H1 (cell line): Measurements from ENCODE around the gene PPP2R2B. TPM values are rescaled to one million over a fixed set of nuclear protein-coding genes. Genes with fewer than 3 reads are reported as not detected.

ENCODE experiments used
- BRCA1 ChIP-seq: IDR thresholded peaks from 2 replicates; pipeline ENCODE4 v1.6.1; 2012; ENCODE audit warnings: low read depth, low read length, improper control_type of control experiment
- CTBP2 ChIP-seq: IDR thresholded peaks from 2 replicates; pipeline ENCODE4 v1.7.0; 2011; ENCODE audit warnings: borderline replicate concordance, mild to moderate bottlenecking, moderate library complexity, mixed read lengths, low read length; ENCODE audit not compliant: insufficient read depth, insufficient read length
- EGR1 ChIP-seq: IDR thresholded peaks from 2 replicates; pipeline ENCODE4 v1.6.1; 2011; ENCODE audit warnings: low read depth, low read length, borderline replicate concordance
- EZH2 ChIP-seq: fragments of 200-600 bp; sonication (generic); IDR thresholded peaks from 2 replicates; pipeline ENCODE4 v1.7.1; 2012; ENCODE audit warnings: low read depth, mild to moderate bottlenecking, moderate library complexity, low read length, inconsistent platforms; ENCODE audit not compliant: severe bottlenecking
- FOSL1 ChIP-seq: IDR thresholded peaks from 2 replicates; pipeline ENCODE4 v1.6.1; 2011; ENCODE audit warnings: mild to moderate bottlenecking, low read depth, low read length, moderate library complexity; ENCODE audit not compliant: insufficient read depth
- GABPA ChIP-seq: IDR thresholded peaks from 2 replicates; pipeline ENCODE4 v1.6.1; 2011; ENCODE audit warnings: mild to moderate bottlenecking, low read length, moderate library complexity, borderline replicate concordance; ENCODE audit not compliant: insufficient read depth
- HDAC6 ChIP-seq: IDR thresholded peaks from one replicate; pipeline ENCODE4 v1.7.1; 2012; ENCODE audit warnings: low read depth, mild to moderate bottlenecking, inconsistent platforms, low read length, moderate library complexity
- JUN ChIP-seq: IDR thresholded peaks from 2 replicates; pipeline ENCODE4 v1.6.1; 2011; ENCODE audit warnings: low read depth, mild to moderate bottlenecking, improper control_type of control experiment, low read length
- JUND ChIP-seq: IDR thresholded peaks from 2 replicates; pipeline ENCODE4 v1.6.1; 2011; ENCODE audit warnings: mild to moderate bottlenecking, improper control_type of control experiment, low read length
- NRF1 ChIP-seq: IDR thresholded peaks from 2 replicates; pipeline ENCODE4 v1.6.1; 2011; ENCODE audit warnings: mild to moderate bottlenecking, low read depth, low read length, improper control_type of control experiment
- PHF8 ChIP-seq: fragments of 200-600 bp; sonication (generic); conservative IDR thresholded peaks from 2 replicates; pipeline ENCODE4 v1.7.1; 2012; ENCODE audit warnings: low read depth, mild to moderate bottlenecking, inconsistent platforms, low read length, moderate library complexity
- RBBP5 ChIP-seq: IDR thresholded peaks from 2 replicates; pipeline ENCODE4 v1.7.1; 2012; ENCODE audit warnings: low read depth, mild to moderate bottlenecking, inconsistent platforms, low read length, moderate library complexity, borderline replicate concordance
- RFX5 ChIP-seq: IDR thresholded peaks from 2 replicates; pipeline ENCODE4 v1.6.1; 2011; ENCODE audit warnings: low read depth, low read length, improper control_type of control experiment, borderline replicate concordance
- RXRA ChIP-seq: IDR thresholded peaks from 2 replicates; pipeline ENCODE4 v1.6.1; 2011; ENCODE audit warnings: low read depth, mild to moderate bottlenecking, low read length, moderate library complexity; ENCODE audit not compliant: insufficient read depth
- SIRT6 ChIP-seq: IDR thresholded peaks from one replicate; pipeline ENCODE4 v1.7.1; 2012; ENCODE audit warnings: low read length, inconsistent platforms
- SP1 ChIP-seq: IDR thresholded peaks from 2 replicates; pipeline ENCODE4 v1.6.1; 2011; ENCODE audit warnings: low read depth, low read length
- SUZ12 ChIP-seq: fragments of 200-600 bp; sonication (generic); IDR thresholded peaks from 2 replicates; pipeline ENCODE4 v1.6.1; 2012; ENCODE audit warnings: mild to moderate bottlenecking, inconsistent platforms, low read length, moderate library complexity, mixed read lengths
- TCF12 ChIP-seq: IDR thresholded peaks from 2 replicates; pipeline ENCODE4 v1.6.1; 2011; ENCODE audit warnings: low read depth, mild to moderate bottlenecking, low read length
- polyA plus RNA-seq, 7 experiments: library from polyadenylated mRNA; depleted of rRNA in 3 of 7; stranded (reverse) in 5 of 7; unstranded in 2 of 7; fragments of >200 nt in 5 of 7; fragments of 200-250 nt in 2 of 7; gene quantifications; 1 replicate in 5 of 7; 2 replicates in 1 of 7; 4 replicates in 1 of 7; pipeline versions ENCODE4 v1.2.1 to v1.2.3, GENCODE V29; 2011 to 2013; ENCODE audit warnings: missing spikeins in 2 of 7, mixed read lengths in 2 of 7
- total RNA-seq: library from RNA; stranded (reverse); fragmentation: NEBNext Ultra II Directional; extraction: Animal tissue kit (Norgen Biotek cat#: 25700); gene quantifications from 2 replicates; pipeline ENCODE4 v1.2.1, GENCODE V29; 2021
- TF ChIP-seq, protein P1 (sequence below): IDR thresholded peaks from 2 replicates; pipeline ENCODE4 v1.6.1; 2012; ENCODE audit warnings: inconsistent platforms
- TF ChIP-seq, protein P2 (sequence below), 3 experiments: IDR thresholded peaks; 1 replicate in 2 of 3; 2 replicates in 1 of 3; pipeline versions ENCODE4 v1.5.1 to v1.6.1; 2011; ENCODE audit warnings: low read length in 3 of 3, mild to moderate bottlenecking in 3 of 3, inconsistent platforms in 2 of 3, low read depth in 1 of 3, moderate library complexity in 1 of 3; ENCODE audit not compliant: insufficient read depth in 1 of 3; ENCODE audit errors: control extremely low read depth in 1 of 3
- TF ChIP-seq, protein P3 (sequence below): IDR thresholded peaks from 2 replicates; pipeline ENCODE4 v1.6.1; 2011; ENCODE audit warnings: low read depth, mild to moderate bottlenecking, low read length; ENCODE audit not compliant: insufficient read depth

PPP2R2B gene
- total and polyA plus RNA-seq, 2 of the 8 experiments (the other 6 are each of a cell fraction or from before 2014, with no cell fraction given): 21.1 to 37.1 TPM

DNA sequence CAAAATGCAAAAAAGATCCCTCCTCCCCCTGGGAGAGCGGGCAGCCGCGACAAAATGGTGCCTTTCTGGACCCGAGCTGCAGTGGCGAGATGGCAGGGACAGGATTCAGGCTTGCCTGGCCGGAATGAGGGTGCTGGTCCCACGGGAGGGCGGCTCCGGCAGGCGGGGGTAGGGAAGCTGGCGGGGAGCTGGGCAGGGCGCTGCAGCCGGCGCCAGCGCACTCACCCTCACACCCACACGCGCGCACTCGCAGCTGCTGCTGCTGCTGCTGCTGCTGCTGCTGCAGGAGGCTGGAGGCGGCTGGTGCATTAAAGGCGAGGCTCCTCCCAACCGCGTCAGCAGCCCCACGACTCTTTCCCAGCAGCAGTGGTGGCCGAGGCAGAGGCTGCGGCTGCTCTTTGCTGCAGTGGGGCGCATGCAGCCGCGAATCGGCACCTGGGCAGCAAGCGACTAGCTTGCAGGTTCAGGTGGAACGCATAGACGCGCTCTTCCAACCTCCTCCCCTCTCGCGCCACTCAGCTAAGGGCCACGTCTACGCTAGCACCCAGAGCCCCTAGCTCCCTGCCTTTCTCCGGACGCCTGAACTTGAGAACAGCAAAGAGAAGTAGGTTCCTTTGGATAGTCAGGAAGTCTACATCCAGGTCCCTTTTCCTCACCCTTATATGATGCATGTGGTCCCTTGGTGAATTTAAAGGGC lies at the start of gene PPP2R2B (continued):
- TF ChIP-seq SP1: no peak
- TF ChIP-seq JUN: no peak
- TF ChIP-seq TCF12: no peak
- TF ChIP-seq CTBP2: no peak
- TF ChIP-seq EGR1: peak; percentile 49; the same call in 1 of the 2 replicates
- TF ChIP-seq NRF1: no peak
- TF ChIP-seq, protein P1, sequence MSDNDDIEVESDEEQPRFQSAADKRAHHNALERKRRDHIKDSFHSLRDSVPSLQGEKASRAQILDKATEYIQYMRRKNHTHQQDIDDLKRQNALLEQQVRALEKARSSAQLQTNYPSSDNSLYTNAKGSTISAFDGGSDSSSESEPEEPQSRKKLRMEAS: no peak
- TF ChIP-seq, protein P2, sequence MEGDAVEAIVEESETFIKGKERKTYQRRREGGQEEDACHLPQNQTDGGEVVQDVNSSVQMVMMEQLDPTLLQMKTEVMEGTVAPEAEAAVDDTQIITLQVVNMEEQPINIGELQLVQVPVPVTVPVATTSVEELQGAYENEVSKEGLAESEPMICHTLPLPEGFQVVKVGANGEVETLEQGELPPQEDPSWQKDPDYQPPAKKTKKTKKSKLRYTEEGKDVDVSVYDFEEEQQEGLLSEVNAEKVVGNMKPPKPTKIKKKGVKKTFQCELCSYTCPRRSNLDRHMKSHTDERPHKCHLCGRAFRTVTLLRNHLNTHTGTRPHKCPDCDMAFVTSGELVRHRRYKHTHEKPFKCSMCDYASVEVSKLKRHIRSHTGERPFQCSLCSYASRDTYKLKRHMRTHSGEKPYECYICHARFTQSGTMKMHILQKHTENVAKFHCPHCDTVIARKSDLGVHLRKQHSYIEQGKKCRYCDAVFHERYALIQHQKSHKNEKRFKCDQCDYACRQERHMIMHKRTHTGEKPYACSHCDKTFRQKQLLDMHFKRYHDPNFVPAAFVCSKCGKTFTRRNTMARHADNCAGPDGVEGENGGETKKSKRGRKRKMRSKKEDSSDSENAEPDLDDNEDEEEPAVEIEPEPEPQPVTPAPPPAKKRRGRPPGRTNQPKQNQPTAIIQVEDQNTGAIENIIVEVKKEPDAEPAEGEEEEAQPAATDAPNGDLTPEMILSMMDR (IDR thresholded peaks at IDR 0.05; ENCODE audit: control extremely low read depth in 1 of 3, insufficient read depth in 1 of 3, low read depth in 1 of 3, low read length in 3 of 3): no peak
- no peak for TF ChIP-seq RXRA
- TF ChIP-seq PHF8: peak; percentile 54; the same call in 1 of the 2 replicates
- TF ChIP-seq, protein P3, sequence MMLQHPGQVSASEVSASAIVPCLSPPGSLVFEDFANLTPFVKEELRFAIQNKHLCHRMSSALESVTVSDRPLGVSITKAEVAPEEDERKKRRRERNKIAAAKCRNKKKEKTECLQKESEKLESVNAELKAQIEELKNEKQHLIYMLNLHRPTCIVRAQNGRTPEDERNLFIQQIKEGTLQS: no peak
- TF ChIP-seq BRCA1: no peak
- no peak for TF ChIP-seq SIRT6
- TF ChIP-seq RBBP5: peak; percentile 68; the same call in 1 of the 2 replicates
- no peak; the same call in 1 of the 2 replicates for TF ChIP-seq SUZ12
- TF ChIP-seq FOSL1: no peak
- no peak for TF ChIP-seq HDAC6
- no peak for TF ChIP-seq EZH2
- TF ChIP-seq JUND: no peak
- no peak for TF ChIP-seq RFX5
- TF ChIP-seq GABPA: no peak
